NCI-H128 (cell line): Measurements from ENCODE around the gene CD207.
"Not testable (repeated sequence)": the region's sequence is repeated elsewhere in the genome, so short reads cannot be mapped to it uniquely, and the experiment has no call there.

Experiments
- DNase-seq: peaks from one replicate; lab custom pipeline; 2025; ENCODE audit not compliant: unreplicated experiment; lab: John Stamatoyannopoulos, UW

The CD207 gene

GRCh38 chr2:70829916-70830315, 5.7 kb downstream of the CD207 start:
- no peak for DNase-seq

DNA sequence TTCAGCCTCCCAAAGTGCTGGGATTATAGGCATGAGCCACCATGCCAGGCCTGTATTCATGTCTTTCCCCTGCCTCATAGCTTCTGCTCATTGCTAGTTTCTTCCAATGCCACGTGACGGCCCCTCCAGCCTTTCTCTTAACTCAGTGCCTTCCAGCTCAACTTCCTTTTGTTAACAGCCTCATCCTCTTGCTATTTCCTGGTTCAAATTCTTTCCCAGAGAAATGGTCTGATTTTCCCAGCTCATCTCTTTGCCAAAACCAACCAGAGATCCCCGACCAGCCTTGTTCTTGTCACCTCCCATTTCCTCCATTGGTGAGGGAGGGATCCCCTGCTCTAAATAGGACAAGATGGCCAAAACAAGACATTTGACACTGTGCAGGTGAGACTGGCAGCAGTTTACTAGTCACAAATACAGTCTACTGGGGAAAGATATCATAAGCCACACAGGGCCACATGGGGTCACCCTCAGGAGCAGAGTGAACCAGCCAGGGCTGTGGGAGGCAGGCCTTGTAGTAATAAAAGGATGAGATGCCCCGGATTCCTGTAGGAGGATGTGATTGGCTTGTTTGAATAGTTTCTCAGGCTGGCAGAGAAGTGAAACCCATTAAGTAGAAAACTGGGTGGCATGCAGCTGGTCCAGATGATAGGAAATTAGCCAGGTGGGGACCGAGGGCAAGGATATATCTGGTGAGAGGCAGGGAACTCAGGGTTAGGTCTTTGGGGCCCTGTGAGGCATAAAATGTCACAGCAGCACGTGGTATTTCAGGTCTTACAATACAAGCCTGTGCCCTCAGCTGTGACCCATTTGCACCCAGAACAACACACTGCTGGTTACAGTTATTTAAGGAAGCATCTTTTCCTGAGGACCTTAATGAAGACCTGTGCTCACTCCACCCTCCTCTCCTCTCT, 6.4 kb downstream of the CD207 start:
- no peak for DNase-seq

GRCh38 chr2:70828115-70828514, 7.5 kb downstream of the CD207 start:
- no peak for DNase-seq

DNA sequence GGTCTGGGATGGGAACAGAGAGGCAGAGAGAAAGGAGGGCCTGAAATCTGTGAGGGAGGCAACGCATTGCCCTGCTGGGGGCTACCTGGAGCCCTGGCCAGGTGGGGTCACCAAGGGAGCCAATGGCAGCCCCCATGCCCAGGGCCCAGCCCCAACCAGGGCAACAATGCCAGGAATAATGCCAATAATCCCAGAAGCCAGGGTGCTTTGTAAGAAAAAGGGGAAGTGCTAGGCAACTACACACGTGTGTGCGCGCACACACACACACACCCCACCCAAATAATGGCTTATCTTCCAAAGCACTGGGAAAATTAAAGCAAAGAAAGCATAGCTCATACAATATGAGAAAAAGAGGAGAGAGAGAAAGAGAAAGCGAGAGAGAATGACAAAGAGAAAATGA, 8.2 kb downstream of the CD207 start:
- no peak for DNase-seq

DNA sequence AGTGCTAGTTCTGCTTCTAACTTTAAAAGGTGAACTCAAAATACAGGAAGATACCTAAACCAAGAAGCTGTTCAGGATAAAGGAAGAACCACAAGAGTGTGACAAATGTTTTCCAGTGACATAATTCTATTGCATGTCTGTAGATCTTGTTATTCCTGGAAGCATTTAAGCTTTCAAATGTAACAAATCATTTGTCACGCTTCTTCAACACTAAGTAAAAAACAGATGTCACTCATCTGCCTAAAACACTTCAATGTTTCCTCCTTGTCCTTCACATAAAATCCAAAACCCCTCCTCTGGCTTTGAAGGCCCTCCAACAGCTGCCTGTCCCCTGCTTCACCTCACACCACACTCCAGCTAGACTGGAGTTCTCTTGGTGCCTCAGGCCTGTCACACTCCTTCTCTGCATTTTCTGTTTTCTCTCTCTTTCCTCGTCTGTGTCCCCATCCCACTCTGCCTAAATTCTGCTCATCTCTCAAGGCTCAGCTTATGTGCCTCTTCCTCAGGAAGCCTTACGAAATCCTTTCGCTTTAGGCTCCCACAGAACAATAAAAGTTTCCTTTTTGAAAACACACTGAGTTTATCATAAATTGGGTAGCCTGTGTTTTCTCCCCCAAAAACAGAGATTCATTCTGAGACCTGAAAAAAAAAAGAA, 8.8 kb downstream of the CD207 start:
- DNase-seq, result no peak

- no peak for DNase-seq
Observed at GRCh38 chr2:70823249-70823648, 12.4 kb downstream of the CD207 start.

GRCh38 chr2:70822843-70823242, 12.8 kb downstream of the CD207 start:
- no peak for DNase-seq

- no peak for DNase-seq
Observed at GRCh38 chr2:70820499-70820898, 15.1 kb downstream of the CD207 start, which contains the start of gene CLEC4F. CLEC4F (minus strand) TSS chr2:70820599; CDS start chr2:70820523, 76 bp downstream.

DNA sequence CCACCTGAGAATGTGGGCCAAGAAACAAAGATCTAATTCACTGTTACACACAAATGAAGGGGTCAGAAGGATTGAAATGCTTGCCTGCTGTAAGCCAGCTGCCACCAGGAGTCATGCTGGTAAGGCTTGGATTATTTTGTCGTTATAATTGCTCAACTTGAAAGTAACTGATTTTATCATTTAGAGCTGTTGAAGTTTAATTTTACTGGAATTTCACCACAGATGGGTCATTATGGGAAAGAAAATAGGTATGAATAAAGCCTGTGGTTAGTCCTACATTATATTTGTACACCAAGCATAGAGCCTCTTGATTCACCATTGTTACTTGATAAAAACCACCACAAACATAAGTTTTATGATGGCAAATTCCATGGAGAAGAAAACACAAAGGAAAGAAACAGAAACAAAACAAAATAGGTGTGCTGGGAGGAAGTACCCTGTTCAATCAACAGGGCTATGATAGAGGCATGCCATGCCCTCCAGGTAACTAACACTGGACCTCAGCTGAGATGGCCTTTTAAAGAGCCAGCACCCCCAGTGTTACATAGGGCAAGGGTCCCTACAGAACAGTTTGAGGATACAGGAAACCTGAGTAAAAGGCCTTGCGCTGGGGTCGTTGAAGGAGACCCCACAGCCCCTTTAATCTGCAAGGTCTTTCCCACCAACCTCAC, 18.2 kb downstream of the CD207 start:
- DNase-seq, result no peak

GRCh38 chr2:70816726-70817125, 18.9 kb downstream of the CD207 start:
- DNase-seq, result no peak

DNA sequence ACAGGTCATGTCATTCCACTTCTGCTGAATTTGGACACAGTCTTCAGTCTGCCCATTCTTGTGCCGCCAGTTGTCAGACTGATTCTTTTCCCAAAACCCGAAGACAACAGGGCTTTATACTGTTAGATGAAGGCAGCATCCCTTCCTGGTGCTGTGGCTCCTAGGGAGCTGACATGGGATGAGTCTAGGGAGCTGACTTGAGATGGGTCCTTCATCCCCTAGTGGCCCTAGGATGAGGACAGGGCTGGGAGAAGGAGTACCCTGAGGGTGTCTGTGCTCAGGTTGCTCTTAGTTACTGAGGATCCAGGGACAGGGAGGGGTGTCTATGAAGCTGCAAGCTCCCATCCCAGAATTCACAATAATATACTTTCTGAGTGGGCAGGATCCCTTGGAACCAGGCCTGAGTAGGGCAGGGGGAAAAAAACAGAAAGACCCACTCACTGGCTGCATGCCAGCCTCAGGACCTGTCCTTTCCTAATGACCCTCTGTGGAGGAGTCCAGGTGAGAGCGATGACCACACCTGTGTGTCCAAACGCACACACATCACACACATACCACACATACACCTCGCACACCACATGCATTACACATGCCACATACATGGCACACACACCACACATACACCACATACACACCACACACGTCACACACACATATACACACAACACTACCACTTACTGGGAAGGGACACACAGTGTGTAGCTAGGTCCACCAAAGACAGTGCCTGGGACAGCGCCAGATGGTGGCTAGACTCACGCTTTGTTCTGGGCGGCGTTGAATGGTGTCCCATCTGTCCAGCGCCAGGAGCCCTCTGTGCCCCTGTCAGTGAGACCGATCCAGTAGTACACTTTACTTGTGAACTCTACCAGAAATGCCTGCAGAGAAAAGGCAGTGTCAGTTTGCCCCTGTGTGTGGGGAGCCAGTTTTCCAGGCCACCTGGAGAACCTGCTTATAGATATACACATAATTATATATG, 26.3 kb downstream of the CD207 start:
- DNase-seq, result no peak

- DNase-seq, result no peak
Observed at GRCh38 chr2:70807828-70808118, 27.8 kb downstream of the CD207 start.

DNA sequence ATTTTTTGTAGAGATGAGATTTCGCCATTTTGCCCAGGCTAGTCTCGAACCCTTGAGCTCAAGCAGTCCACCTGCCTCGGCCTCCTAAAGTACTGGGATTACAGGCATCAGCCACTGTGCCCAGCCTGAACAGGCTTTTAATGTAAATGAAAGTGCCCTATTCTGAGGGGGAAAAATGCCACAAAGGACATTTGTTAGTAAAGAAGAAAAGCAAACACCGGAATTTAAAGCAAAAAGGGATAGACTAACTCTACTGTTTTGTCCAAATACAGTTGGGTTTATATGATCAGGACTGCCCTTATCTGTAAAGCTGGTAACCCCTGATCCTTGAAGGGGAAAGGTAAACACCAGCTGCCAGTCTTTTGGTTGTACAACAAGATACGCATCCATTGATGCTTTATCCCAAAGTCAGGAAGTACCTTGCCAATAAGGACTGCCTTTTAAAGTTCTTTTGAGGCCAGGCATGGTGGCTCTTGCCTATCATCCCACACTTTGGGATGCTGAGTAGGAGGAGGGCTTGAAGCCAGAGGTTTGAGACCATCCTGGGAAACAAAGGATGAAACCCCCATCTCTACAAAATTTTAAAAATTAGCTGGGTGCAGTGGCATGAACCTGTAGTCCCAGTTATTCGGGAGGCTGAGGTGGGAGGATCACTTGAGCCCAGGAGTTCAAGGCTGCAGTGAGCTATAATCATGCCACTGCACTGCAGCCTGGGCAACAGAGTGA, 28.4 kb downstream of the CD207 start:
- DNase-seq, result no peak

GRCh38 chr2:70806620-70807019, 29.0 kb downstream of the CD207 start:
- no peak for DNase-seq

GRCh38 chr2:70806013-70806412, 29.6 kb downstream of the CD207 start:
- peak; percentile 4 for DNase-seq

- DNase-seq, result no peak
Observed at GRCh38 chr2:70801607-70802263, 33.9 kb downstream of the CD207 start.

DNA sequence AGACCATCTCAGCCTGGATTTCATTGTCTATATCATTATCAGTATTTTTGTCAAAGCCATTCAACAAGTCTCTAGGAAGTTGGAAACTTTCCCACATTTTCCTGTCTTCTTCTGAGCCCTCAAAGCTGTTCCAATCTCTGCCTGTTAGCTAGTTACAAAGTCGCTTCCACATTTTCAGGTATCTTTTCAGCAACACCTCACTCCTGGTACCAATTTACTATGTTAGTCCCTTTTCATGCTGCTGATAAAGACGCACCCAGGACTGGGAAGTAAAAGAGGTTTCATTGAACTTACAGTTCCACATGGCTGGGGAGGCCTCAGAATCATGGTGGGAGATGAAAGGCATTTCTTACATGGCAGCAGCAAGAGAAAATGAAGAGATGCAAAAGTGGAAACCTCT, 35.9 kb downstream of the CD207 start:
- no peak for DNase-seq

DNA sequence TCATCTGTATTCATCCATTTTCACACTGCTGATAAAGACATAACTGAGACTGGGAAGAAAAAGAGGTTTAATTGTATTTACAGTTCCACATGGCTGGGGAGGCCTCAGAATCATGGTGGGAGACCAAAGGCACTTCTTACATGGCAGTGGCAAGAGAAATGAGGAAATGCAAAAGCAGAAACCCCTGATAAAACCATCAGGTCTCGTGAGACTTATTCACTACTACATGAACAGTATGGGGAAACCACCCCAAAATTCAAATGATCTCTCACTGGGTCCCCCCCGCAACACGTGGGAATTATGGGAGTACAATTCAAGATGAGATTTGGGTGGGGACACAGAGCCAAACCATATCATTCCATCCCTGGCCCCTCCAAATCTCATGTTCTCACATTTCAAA, 37.6 kb downstream of the CD207 start:
- DNase-seq, result not testable (repeated sequence)

DNA sequence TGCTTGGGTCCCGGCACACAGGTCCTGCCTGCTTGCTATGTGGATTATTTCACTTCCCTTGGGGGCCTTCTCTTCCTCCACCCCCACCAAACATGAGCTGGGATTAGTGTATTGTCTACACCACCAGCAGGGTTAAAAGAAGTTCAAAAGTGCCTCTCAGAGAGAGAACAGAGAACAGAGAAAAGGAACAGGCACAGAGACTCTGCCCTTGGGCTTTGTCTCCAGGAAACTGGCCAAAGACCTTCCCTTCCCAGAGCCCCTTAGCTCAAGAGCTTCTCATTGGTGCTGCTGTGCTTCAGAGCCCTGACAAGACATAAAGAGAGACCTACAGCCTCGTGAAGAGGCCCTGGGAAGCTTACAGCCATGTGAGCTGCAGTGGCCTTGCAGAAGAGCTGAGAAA, 38.1 kb downstream of the CD207 start:
- no peak for DNase-seq

- DNase-seq, result no peak
Observed at GRCh38 chr2:70796262-70796661, 39.4 kb downstream of the CD207 start.
